K562 (cell line): Measurements from ENCODE around the gene TMEM116. TPM values are rescaled to one million over a fixed set of nuclear protein-coding genes. Genes with fewer than 3 reads are reported as not detected.

ENCODE experiments used
- BCLAF1 ChIP-seq, 2 experiments: fragments of 450-650 bp in 1 of 2; IDR thresholded peaks; 2 replicates each; pipeline ENCODE4 v1.6.1; 2011 to 2017; ENCODE audit warnings: low read depth in 2 of 2, antibody characterized with exemption in 1 of 2, borderline replicate concordance in 1 of 2, low read length in 1 of 2, mild to moderate bottlenecking in 1 of 2, mixed read lengths in 1 of 2; ENCODE audit not compliant: control insufficient read depth in 1 of 2
- DEAF1 ChIP-seq: fragments of 450-650 bp; formaldehyde crosslinking; IDR thresholded peaks from 2 replicates; pipeline ENCODE4 v1.4.0; 2020; ENCODE audit warnings: mild to moderate bottlenecking, moderate library complexity
- HIVEP1 ChIP-seq: fragments of 250-450 bp; sonication (Bioruptor Pico); IDR thresholded peaks from 2 replicates; pipeline ENCODE4 v1.4.0; 2020; ENCODE audit warnings: mild to moderate bottlenecking
- HMGXB4 ChIP-seq: sonication (generic); formaldehyde crosslinking; IDR thresholded peaks from 2 replicates; pipeline ENCODE4 v1.8.1; 2023; ENCODE audit warnings: mild to moderate bottlenecking, missing genetic modification reagents
- NELFE ChIP-seq: IDR thresholded peaks from 2 replicates; pipeline ENCODE4 v1.6.1; 2011; ENCODE audit warnings: mild to moderate bottlenecking; ENCODE audit not compliant: insufficient read depth, insufficient read length
- RBBP5 ChIP-seq: fragments of 200-600 bp; sonication (generic); IDR thresholded peaks from 2 replicates; pipeline ENCODE4 v1.6.1; 2012; ENCODE audit warnings: borderline replicate concordance, mild to moderate bottlenecking, low read length, control low read depth, inconsistent platforms; ENCODE audit not compliant: insufficient read depth, poor library complexity, severe bottlenecking
- TCF3 ChIP-seq: sonication (generic); formaldehyde crosslinking; IDR thresholded peaks from 2 replicates; pipeline ENCODE4 v1.4.0; 2020; ENCODE audit warnings: mild to moderate bottlenecking, missing genetic modification reagents
- ZNF175 ChIP-seq: fragments of 200-800 bp; sonication (Bioruptor generic); IDR thresholded peaks from 2 replicates; pipeline ENCODE4 v1.6.1; 2016; ENCODE audit warnings: low read depth, mild to moderate bottlenecking, missing genetic modification characterization, missing compliant biosample characterization
- ZNF609 ChIP-seq: sonication (generic); formaldehyde crosslinking; IDR thresholded peaks from 2 replicates; pipeline ENCODE4 v1.8.1; 2023; ENCODE audit warnings: missing genetic modification reagents, mild to moderate bottlenecking, borderline replicate concordance
- ZNF655 ChIP-seq: fragments of 250-450 bp; sonication (Bioruptor Pico); IDR thresholded peaks from 2 replicates; pipeline ENCODE4 v1.5.0; 2021
- polyA plus RNA-seq, 8 experiments: library from polyadenylated mRNA; depleted of rRNA in 4 of 8; stranded (reverse) in 5 of 8; unstranded in 3 of 8; fragments of >200 nt; fragmentation: Nextera tagmentation in 2 of 8; fragmentation: Illumina TruSeq in 1 of 8; extraction: Ambion mirVana in 2 of 8; extraction: Trizol in 1 of 8; gene quantifications; 2 replicates each; pipeline versions ENCODE4 v1.2.1 to v1.2.3, GENCODE V29; 2011 to 2014; ENCODE audit warnings: inconsistent platforms in 1 of 8, missing spikeins in 1 of 8
- total RNA-seq, 7 experiments: library from RNA; depleted of rRNA in 6 of 7; stranded (reverse); fragments of >200 nt in 6 of 7; fragmentation: Illumina TruSeq in 2 of 7; extraction: Trizol in 2 of 7; gene quantifications; 2 replicates each; pipeline versions ENCODE4 v1.2.1 to v1.2.3, GENCODE V29; 2011 to 2021; ENCODE audit warnings: low replicate concordance in 1 of 7

Gene TMEM116
- total and polyA plus RNA-seq, 9 of the 15 experiments (the other 6 are each of a cell fraction or from before 2014, with no cell fraction given), result 5.2 to 78.6 (median 13.9) TPM

- TF ChIP-seq ZNF609, result 0 out of 2 replicates have a peak, but pooled peaks have one; percentile 21
- no peak for TF ChIP-seq BCLAF1 (IDR thresholded peaks at IDR 0.05; ENCODE audit: borderline replicate concordance in 1 of 2, control insufficient read depth in 1 of 2, low read depth in 2 of 2, low read length in 1 of 2)
- peak; percentile 67 for TF ChIP-seq RBBP5
- peak; percentile 80 for TF ChIP-seq HMGXB4
- no peak for TF ChIP-seq ZNF655
- no peak for TF ChIP-seq HIVEP1 (CRISPR knock-in tag)
- TF ChIP-seq ZNF175, result no peak
- no peak for TF ChIP-seq DEAF1 (CRISPR knock-in tag)
- TF ChIP-seq TCF3, result peak; percentile 41
- TF ChIP-seq NELFE, result no peak
Measured at GRCh38 chr12:112013601-112014402, 837 bp upstream of the TMEM116 start (continued).
